BLaER1 treated with 17β-estradiol and CSF1 and Interleukin-3, amounts not matched to agents 10 nM and 100 nM (cell line): Measurements from ENCODE around the gene NDUFAF2.

Experiments used
- H3K27ac ChIP-seq, 11 experiments: shearing (Covaris generic); formaldehyde crosslinking; 2 replicates each; pipeline ENCODE4 v1.8.1; 2022
- H3K27me3 ChIP-seq, 11 experiments: shearing (Covaris generic); formaldehyde crosslinking; 2 replicates each; pipeline ENCODE4 v1.8.1; 2022
- H3K36me3 ChIP-seq, 11 experiments: shearing (Covaris generic); formaldehyde crosslinking; 2 replicates each; pipeline ENCODE4 v1.8.1; 2022
- H3K4me1 ChIP-seq, 10 experiments: shearing (Covaris generic); formaldehyde crosslinking; 2 replicates each; pipeline ENCODE4 v1.8.1; 2022
- H3K4me2 ChIP-seq, 11 experiments: shearing (Covaris generic); formaldehyde crosslinking; 2 replicates each; pipeline ENCODE4 v1.8.1; 2022
- H3K4me3 ChIP-seq, 10 experiments: shearing (Covaris generic); formaldehyde crosslinking; 2 replicates each; pipeline ENCODE4 v1.8.1; 2022
- H3K9ac ChIP-seq, 11 experiments: shearing (Covaris generic); formaldehyde crosslinking; 2 replicates each; pipeline ENCODE4 v1.8.1; 2022
- H3K9me3 ChIP-seq, 11 experiments: shearing (Covaris generic); formaldehyde crosslinking; replicated peaks in 1 of 11; 2 replicates each; pipeline ENCODE4 v1.8.1; 2022
- H4K20me1 ChIP-seq, 11 experiments: shearing (Covaris generic); formaldehyde crosslinking; 2 replicates each; pipeline ENCODE4 v1.8.1; 2022
- Cebpa-rat ChIP-seq, 11 experiments: shearing (Covaris generic); IDR thresholded peaks; 2 replicates each; pipeline ENCODE4 v1.8.1; 2022

The NDUFAF2 gene

GRCh38 chr5:61097465-61097864, 152.5 kb downstream of the NDUFAF2 start:
- no peaks in the 10 kb centered on the region for H3K4me1 ChIP-seq
- no peak overlapping the region for H3K4me3 ChIP-seq
- H3K27ac ChIP-seq = no peak overlapping the region
- H3K27me3 ChIP-seq = no peaks in the 10 kb centered on the region
- H3K36me3 ChIP-seq = peaks cover 14 to 50% (median 33%) of the 10 kb centered on the region in 11 experiments; a peak in 20 of 22 replicates
- H4K20me1 ChIP-seq = no peaks in the 10 kb centered on the region; a peak in 2 of 22 replicates
- peaks cover 6 to 32% (median 13%) of the 10 kb centered on the region in 11 experiments; a peak in 17 of 22 replicates for H3K9me3 ChIP-seq
- H3K4me2 ChIP-seq = no peak overlapping the region
- TF ChIP-seq Cebpa-rat (IDR thresholded peaks at IDR 0.05) = no peak
- no peak overlapping the region for H3K9ac ChIP-seq

GRCh38 chr5:61098251-61098995, 153.4 kb downstream of the NDUFAF2 start:
- no peaks in the 10 kb centered on the region for H3K4me1 ChIP-seq
- H3K36me3 ChIP-seq = peaks cover 24 to 55% (median 35%) of the 10 kb centered on the region in 11 experiments; a peak in 21 of 22 replicates
- H3K9me3 ChIP-seq = peaks cover 6 to 37% (median 14%) of the 10 kb centered on the region in 11 experiments; a peak in 16 of 22 replicates
- H3K4me2 ChIP-seq = no peak overlapping the region
- no peak for TF ChIP-seq Cebpa-rat (IDR thresholded peaks at IDR 0.05)
- no peaks in the 10 kb centered on the region for H4K20me1 ChIP-seq
- H3K9ac ChIP-seq = no peak overlapping the region
- H3K27me3 ChIP-seq = no peaks in the 10 kb centered on the region
- no peak overlapping the region for H3K27ac ChIP-seq
- no peak overlapping the region for H3K4me3 ChIP-seq

GRCh38 chr5:61100437-61100836, 155.4 kb downstream of the NDUFAF2 start:
- no peak overlapping the region for H3K27ac ChIP-seq

GRCh38 chr5:61114441-61114840, 169.4 kb downstream of the NDUFAF2 start:
- Histone ChIP-seq H3K4me1 (no peaks in the 10 kb centered on the region; a peak in 1 of 20 replicates), H3K4me3 (no peak overlapping the region), H3K36me3 (peaks cover 0 to 17% (median 12%) of the 10 kb centered on the region in 11 experiments; a peak in 10 of 22 replicates), H3K27ac (no peak overlapping the region), H4K20me1 (no peaks in the 10 kb centered on the region), H3K27me3 (no peaks in the 10 kb centered on the region), H3K9ac (no peak overlapping the region), H3K4me2 (no peak overlapping the region), H3K9me3 (peaks cover 17 to 39% (median 25%) of the 10 kb centered on the region in 11 experiments)
- no peak for TF ChIP-seq Cebpa-rat (IDR thresholded peaks at IDR 0.05)

More at GRCh38 chr5:61100437-61100836, 155.4 kb downstream of the NDUFAF2 start:
- Histone ChIP-seq H3K9ac (no peak overlapping the region), H4K20me1 (no peaks in the 10 kb centered on the region), H3K36me3 (peaks cover 23 to 59% (median 31%) of the 10 kb centered on the region in 11 experiments; a peak in 21 of 22 replicates), H3K9me3 (peaks cover under 1 to 25% (median 13%) of the 10 kb centered on the region in 11 experiments; a peak in 14 of 22 replicates), H3K4me3 (no peak overlapping the region), H3K27me3 (no peaks in the 10 kb centered on the region), H3K4me2 (no peak overlapping the region), H3K4me1 (no peaks in the 10 kb centered on the region)
- TF ChIP-seq Cebpa-rat (IDR thresholded peaks at IDR 0.05) = no peak

- Histone ChIP-seq H3K9ac (no peak overlapping the region), H3K9me3 (peaks cover 17 to 36% (median 25%) of the 10 kb centered on the region in 11 experiments), H3K27ac (no peak overlapping the region), H4K20me1 (no peaks in the 10 kb centered on the region), H3K4me2 (no peak overlapping the region), H3K4me1 (no peaks in the 10 kb centered on the region; a peak in 1 of 20 replicates), H3K36me3 (peaks cover 0 to 17% (median 12%) of the 10 kb centered on the region in 11 experiments; a peak in 10 of 22 replicates), H3K4me3 (no peak overlapping the region), H3K27me3 (no peaks in the 10 kb centered on the region)
- TF ChIP-seq Cebpa-rat (IDR thresholded peaks at IDR 0.05) = no peak
Measured at GRCh38 chr5:61115968-61116367, 171.0 kb downstream of the NDUFAF2 start.

- no peaks in the 10 kb centered on the region for H3K4me1 ChIP-seq
- no peak overlapping the region for H3K4me3 ChIP-seq
- H3K9ac ChIP-seq = no peak overlapping the region
- no peak for TF ChIP-seq Cebpa-rat (IDR thresholded peaks at IDR 0.05)
- peaks cover 0 to 10% (median 7%) of the 10 kb centered on the region in 11 experiments; a peak in 4 of 22 replicates for H3K36me3 ChIP-seq
- no peak overlapping the region for H3K27ac ChIP-seq
- H3K27me3 ChIP-seq = no peaks in the 10 kb centered on the region
- peaks cover 0 to 12% (median 0%) of the 10 kb centered on the region in 11 experiments; a peak in 4 of 22 replicates for H3K9me3 ChIP-seq
- no peaks in the 10 kb centered on the region for H4K20me1 ChIP-seq
- H3K4me2 ChIP-seq = no peak overlapping the region
Measured at GRCh38 chr5:61119066-61119465, 174.1 kb downstream of the NDUFAF2 start.

GRCh38 chr5:61120534-61120933, 175.5 kb downstream of the NDUFAF2 start:
- Histone ChIP-seq H3K36me3 (peaks cover 0 to under 1% (median 0%) of the 10 kb centered on the region in 11 experiments; a peak in 1 of 22 replicates), H3K4me1 (no peaks in the 10 kb centered on the region), H3K27ac (no peak overlapping the region), H4K20me1 (no peaks in the 10 kb centered on the region), H3K4me2 (no peak overlapping the region), H3K27me3 (no peaks in the 10 kb centered on the region), H3K9ac (no peak overlapping the region), H3K9me3 (no peaks in the 10 kb centered on the region), H3K4me3 (no peak overlapping the region)
- TF ChIP-seq Cebpa-rat (IDR thresholded peaks at IDR 0.05) = no peak

GRCh38 chr5:61123145-61123544, 178.1 kb downstream of the NDUFAF2 start:
- H3K9ac ChIP-seq = no peak overlapping the region
- H3K4me1 ChIP-seq = no peaks in the 10 kb centered on the region
- TF ChIP-seq Cebpa-rat (IDR thresholded peaks at IDR 0.05) = no peak
- no peak overlapping the region for H3K4me2 ChIP-seq
- H3K36me3 ChIP-seq = no peaks in the 10 kb centered on the region; a peak in 1 of 22 replicates
- no peaks in the 10 kb centered on the region for H3K9me3 ChIP-seq
- no peaks in the 10 kb centered on the region for H4K20me1 ChIP-seq
- no peaks in the 10 kb centered on the region for H3K27me3 ChIP-seq
- no peak overlapping the region for H3K27ac ChIP-seq
- H3K4me3 ChIP-seq = no peak overlapping the region

- Histone ChIP-seq H4K20me1 (no peaks in the 10 kb centered on the region), H3K4me2 (no peak overlapping the region), H3K4me1 (no peaks in the 10 kb centered on the region), H3K9ac (no peak overlapping the region), H3K9me3 (no peaks in the 10 kb centered on the region), H3K36me3 (no peaks in the 10 kb centered on the region), H3K27ac (no peak overlapping the region), H3K27me3 (no peaks in the 10 kb centered on the region), H3K4me3 (no peak overlapping the region)
- no peak for TF ChIP-seq Cebpa-rat (IDR thresholded peaks at IDR 0.05)
Measured at GRCh38 chr5:61130289-61130688, 185.3 kb downstream of the NDUFAF2 start.
